SHP77 (cell line): ENCODE results near the gene PRSS33.

ENCODE experiments used
- DNase-seq, 2 experiments: peaks; one replicate each; lab custom pipeline; 2025; lab: John Stamatoyannopoulos, UW

Gene PRSS33

GRCh38 chr16:2763173-2763572, 24.2 kb downstream of the PRSS33 start:
- DNase-seq, result no peak

DNA sequence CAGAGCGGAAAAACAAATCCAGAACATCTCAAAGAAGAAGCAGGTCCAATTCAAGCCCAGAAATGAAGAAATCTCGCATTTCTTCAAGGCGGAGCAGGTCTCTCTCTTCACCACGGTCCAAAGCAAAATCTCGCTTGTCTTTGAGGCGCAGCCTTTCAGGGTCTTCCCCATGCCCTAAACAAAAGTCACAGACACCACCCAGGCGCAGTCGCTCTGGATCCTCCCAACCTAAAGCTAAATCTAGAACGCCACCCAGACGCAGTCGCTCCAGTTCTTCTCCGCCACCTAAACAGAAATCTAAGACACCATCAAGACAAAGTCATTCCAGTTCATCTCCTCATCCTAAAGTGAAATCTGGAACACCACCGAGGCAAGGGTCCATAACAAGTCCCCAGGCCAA, 24.6 kb downstream of the PRSS33 start:
- DNase-seq, result no peak

DNA sequence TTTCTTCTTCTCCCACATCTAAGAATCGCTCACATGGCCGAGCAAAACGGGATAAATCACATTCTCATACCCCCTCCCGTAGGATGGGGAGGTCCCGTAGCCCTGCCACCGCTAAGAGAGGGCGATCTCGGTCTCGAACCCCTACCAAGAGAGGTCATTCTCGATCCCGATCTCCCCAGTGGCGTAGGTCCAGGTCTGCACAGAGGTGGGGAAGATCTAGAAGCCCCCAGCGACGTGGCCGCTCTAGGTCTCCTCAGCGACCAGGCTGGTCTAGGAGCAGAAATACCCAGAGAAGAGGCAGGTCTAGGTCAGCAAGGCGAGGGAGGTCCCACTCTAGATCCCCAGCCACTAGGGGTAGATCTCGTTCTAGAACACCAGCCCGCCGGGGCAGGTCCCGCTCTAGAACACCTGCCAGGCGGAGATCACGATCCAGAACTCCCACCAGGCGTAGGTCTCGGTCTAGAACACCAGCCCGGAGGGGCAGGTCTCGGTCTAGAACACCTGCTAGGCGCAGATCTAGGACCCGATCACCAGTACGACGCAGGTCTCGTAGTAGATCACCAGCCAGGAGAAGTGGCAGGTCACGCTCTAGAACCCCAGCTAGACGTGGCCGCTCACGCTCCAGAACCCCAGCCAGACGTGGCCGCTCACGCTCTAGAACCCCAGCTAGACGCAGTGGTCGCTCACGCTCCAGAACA, 25.3 kb downstream of the PRSS33 start:
- DNase-seq, result no peak

- DNase-seq, result no peak
Observed at GRCh38 chr16:2761472-2761871, 25.9 kb downstream of the PRSS33 start.

- DNase-seq, result no peak
Observed at GRCh38 chr16:2757344-2757743, 30.0 kb downstream of the PRSS33 start.

DNA sequence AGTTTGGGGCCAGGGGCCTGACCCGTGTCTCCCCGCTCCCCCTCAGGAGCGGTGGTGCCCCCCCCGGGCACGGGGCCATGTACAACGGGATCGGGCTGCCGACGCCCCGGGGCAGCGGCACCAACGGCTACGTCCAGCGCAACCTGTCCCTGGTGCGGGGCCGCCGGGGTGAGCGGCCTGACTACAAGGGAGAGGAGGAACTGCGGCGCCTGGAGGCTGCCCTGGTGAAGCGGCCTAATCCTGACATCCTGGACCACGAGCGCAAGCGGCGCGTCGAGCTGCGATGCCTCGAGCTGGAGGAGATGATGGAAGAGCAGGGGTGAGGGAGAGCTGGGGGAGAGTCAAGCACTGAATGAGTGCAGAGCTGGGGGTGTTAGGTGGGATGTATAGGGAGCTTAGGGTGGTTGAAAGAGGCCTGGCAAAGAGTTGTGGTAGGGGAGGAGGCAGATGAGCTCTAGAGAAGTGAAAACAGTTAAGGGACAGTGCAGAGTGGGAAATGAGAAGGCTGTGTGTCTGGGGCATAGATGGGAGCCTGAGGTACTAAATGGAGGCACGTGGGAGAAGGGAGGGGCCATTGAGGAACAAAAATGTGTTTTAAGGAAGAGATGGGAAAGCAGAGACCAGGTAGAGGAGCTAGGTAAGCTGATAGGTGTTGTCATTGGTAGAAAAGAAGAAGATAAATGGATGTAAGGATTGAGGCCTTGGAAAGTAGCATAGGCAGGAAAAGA, 30.9 kb downstream of the PRSS33 start:
- DNase-seq, result no peak

GRCh38 chr16:2755158-2755557, 32.2 kb downstream of the PRSS33 start:
- DNase-seq, result no peak

- DNase-seq, result no peak
Observed at GRCh38 chr16:2753733-2754020, 33.7 kb downstream of the PRSS33 start.

GRCh38 chr16:2752850-2753732, 34.3 kb downstream of the PRSS33 start:
- DNase-seq, result peak; percentile 48 to 68

DNA sequence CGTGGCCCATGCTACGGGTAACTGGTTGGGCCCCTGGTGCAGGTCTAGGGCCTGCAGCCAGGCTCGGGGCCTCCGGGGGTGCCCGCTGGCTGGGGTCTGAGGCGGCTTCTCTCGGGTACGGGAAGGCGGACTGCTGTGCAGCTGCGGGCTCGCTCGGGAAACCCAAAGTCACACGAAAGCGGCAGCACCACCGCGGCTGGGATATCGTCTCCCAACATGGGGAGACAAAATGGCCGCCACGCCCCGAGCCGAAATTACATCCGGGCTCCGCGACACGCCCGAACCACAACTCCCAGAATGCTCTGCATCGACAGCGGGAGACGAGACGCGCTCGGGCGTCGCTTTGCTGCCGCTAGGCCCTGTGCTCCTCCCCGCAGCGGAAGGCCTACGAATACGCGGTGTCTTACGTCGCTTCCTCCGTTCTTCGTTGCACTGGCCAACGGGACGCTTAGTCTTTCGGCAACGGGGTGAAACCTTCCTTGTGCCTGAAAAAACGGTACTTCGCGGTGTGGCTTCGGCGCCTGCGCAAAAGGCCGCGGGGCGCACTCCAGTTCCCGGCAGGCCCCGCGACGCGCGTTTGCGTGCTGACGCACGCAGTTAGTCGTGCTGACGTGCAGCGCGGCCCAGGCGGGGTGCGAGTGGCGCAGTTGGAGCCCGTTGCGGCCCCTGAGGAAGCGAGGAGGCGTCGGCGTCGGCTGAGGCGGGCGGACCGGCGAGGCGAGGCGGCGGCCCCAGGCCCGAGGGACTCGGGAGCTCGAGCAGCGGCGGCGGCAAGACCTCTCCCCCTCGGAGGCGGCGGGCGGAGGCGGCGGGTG, 35.1 kb downstream of the PRSS33 start, which contains the start of gene SRRM2:
Gene SRRM2 (plus strand): TSS at position 604 of the 815 bp plus-strand sequence. CDS start 3,727 bp downstream, outside the sequence.
- peak; percentile 94 for DNase-seq

- peak; percentile 76 to 87 for DNase-seq
Observed at GRCh38 chr16:2751577-2752034, 35.8 kb downstream of the PRSS33 start.

GRCh38 chr16:2749936-2750335, 37.4 kb downstream of the PRSS33 start:
- no peak for DNase-seq

DNA sequence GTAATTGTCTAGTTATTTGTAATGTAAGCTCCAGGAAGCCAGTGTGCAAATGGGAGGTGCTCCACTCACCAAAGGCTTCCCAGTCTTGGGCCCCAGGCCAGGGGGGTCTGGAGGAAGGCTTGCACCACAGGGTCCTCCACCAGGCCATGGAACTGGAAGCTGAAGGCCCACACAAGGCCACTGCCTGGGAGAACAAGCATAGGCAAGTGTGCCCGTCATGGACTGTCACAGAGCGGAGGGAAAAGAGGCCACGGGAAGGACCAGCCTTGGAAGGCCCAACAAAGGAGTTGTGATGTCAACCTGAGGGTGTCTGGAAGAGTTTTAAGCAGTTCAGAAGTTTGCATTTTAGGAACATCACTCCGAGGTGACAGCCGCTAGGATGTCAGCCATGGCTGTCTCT, 37.9 kb downstream of the PRSS33 start:
- no peak for DNase-seq

GRCh38 chr16:2748757-2749455, 38.5 kb downstream of the PRSS33 start:
- peak; percentile 71 to 77 for DNase-seq

DNA sequence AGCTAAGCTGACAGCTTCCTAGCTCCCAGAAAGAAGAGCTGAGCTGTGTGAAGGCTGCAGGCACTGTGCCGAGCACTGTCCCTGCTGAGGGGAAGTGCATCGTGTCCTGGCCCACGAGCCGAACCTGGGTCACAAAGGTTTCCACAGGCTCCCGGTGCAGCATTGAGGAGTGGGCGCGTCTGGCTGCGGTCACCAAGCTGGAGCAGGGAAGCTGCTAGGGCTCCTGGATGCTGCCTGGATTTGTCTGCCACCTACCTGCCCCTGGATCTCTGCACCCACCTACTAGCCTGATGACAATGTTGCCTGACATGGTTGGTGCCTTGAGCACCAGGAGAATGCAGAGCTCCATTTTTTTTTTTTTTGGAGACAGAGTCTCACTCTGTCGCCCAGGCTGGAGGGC, 41.4 kb downstream of the PRSS33 start:
- no peak for DNase-seq

DNA sequence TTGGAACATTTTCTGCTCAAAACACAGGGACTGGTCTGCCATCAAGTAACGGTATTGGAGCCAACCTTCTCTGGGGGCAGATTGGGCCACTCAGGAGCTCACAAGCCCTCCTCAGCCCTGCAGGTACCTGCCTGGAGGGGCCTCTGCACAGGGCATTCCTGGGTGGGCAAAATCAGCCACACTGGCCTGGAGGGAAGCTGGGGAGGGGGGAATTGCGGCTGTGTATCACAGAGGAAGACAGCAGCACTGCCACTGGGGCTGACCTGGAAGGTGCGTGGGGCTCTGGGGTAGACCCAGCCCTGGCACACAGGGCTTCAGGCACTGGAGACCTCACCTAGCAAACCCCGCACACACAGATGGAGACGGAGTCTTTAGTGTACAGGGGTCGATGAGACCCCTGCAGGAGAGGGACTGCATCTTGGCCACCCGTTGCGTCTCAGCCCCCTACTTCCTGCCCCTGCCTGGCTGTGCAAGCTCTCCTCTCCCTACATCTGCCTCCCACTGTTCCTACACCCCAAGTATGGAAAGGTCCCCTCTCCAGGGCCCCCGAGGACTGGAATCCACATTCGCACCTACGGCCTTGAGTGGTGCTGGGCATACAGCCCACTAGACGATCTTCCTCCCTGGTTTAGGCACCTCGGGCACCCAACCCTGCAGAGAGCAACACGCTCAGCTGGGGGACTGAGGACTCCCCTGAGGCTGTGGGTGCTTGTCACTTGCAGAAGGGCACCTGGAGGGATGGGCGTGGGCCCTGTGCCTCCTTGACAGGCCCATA, 42.1 kb downstream of the PRSS33 start:
- no peak for DNase-seq

DNA sequence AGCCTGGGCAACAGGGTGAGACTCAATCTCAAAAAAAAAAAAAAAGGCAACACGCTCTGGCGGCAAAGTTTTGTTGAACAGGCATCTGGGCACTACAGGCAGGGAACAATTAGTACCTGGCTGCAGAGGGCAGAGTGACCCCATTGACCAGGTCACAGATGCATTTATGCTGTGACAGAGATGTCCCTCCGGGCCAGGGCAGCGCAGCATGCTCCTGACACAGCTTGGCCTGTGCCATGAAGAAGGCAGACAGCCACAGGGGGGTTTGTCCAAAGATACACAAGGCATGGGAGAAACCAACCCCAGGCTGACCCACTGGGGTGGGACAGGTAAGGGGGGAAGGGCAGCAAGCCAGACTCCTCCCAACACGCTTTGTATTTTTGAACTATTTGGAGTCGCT, 42.6 kb downstream of the PRSS33 start:
- DNase-seq, result no peak

GRCh38 chr16:2743007-2743810, 44.2 kb downstream of the PRSS33 start:
- no peak for DNase-seq

DNA sequence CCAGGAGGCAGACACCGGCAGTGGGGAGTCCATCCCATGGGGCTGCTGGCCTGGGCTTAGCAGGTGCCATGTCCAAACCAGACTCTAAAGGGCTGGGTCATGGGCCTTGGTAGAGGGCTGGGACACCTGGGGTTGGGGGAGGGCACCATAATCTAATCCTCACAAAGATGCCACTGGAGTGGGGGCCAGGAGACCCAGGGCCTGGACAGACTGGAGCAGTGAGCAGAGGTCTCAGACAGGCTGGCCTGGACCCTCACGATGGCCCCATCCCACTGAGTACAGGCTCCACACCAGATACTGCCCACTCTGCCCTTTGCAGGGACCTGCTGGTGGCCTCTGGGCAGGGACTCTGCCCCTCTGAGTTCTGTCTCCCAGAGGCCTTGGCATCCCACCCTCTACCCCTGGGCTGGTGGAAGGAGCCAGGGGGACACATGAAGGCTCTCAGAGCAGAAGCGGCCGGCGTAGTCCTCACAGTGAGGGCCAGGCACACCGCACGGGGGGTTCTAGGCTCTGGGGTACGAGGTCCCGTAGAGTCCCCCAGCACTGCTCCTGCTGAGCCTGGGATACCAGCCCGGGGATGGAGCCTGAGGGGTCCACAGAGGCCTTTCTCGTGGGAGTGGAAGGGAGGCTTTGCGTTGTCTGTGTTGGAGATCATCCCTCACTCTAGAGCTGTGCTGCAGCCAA, 44.9 kb downstream of the PRSS33 start:
- DNase-seq, result no peak
